NCI-H2196 treated with DMSO at 0.1 percent for 48 hours (cell line): ENCODE data around the gene COL2A1.

Experiments used
- DNase-seq: peaks from one replicate; lab custom pipeline; 2025; ENCODE audit not compliant: unreplicated experiment; lab: John Stamatoyannopoulos, UW

Gene COL2A1

DNA sequence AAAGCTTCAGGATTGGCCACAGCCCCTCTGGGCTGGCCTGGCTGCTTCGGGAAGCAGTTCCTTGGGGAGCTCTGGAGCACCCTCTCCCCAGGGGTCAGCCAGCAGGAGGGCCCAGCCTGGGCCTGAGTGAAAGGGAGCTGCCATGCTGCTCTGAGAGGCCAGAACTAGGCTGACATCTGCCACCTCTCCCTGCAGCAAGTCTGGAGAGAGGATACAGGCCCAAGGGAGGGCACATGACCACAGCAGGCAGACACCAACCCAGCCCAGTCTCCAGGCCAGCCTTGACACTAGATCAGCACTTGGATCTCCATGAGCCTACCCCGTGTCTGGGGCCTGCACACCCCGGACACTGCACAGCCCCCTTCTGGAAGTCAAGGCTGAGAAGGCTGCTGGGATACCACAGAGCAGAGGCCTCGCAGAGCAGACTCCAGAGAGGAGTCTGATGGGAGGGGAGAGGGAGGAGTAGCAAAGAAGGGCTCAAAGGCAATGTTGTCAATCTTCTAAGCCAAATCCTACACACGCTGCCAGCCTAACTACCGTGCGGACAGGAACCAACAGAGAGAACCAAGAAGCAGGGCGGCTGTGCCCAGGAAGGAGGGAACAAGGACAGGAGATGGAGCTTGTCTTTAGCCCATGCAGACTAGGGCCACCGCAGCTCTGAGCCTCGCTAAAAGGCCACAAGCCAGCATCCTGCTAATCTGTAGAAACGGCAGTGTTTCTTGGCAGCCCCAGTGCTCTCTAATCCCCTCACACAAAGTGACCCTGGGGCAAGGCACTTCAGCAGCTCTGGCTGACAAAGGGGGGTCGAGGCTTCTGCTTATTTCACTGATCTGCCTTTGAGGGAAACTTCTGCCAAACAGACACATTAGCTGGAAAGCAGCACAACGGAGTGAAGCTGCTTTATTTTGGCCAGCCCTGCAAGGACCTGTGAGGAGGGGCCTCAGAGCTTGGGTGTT is 12.9 kb downstream of the COL2A1 start:
- DNase-seq: no peak

GRCh38 chr12:47990351-47991105 is 13.7 kb downstream of the COL2A1 start:
- no peak for DNase-seq

GRCh38 chr12:47989666-47990065 is 14.6 kb downstream of the COL2A1 start:
- DNase-seq: no peak

DNA sequence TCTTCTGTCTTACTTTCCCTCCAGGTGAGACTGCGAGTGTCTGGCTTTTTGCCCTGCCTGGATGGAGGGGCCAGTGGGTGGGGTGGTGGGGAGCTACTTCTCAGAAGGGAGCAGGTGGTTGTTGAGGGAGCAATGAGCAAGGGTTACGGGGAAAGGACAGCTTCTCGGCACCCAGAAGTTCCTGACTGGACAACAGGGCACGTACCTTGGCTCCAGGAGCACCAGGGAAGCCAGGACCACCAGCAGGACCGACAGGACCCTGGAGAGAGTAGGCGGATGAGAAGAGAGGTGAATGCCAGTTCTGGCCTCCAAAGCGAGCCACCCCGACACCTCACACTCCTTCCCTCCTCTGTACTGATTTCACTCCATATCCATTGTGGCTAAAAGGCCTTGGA is 15.3 kb downstream of the COL2A1 start:
- no peak for DNase-seq

DNA sequence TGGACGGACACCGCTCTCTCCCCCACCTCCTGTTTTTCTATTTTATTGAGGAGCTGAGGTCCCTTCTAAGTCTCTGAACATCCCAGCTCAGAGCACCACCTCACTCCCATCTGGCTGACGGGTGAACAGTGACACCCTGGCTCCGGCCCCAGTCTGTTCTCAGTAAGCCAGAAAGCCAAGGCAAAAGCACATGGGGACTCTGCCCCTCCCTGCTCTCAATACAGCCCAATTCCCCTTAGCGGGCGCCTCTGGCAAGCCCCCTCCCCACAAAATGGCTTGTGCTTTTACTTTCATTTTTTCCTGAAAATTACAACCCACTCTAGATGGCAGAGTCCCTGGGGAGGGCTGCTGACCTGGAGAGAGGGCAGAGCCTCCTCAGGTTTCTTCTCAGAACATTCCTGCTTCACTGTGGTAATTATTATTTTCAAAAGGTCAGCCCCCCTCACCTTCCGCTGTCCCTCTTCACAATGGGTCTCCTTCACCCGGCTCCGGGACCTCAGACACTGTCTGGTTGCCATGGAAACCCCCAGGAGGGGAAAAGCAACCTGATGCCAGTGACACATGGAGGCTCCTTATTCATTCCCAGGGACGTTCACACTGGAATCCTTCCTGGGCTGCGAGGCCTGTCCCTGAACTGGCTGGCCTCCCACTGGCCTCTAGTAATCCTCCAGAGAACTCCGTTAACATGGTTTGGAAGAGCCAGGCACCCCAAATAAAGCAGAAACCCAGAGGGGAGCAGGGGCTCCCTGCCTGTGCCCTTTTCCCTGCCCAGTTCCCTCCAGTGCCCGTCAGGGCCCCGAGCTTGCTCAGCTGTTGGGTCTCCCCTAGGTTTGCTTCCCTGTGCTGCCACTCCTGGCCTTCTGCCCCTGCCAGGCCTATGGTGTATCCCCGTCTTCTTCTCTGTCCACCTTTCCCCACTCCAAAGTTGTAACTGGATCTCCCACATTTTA is 15.9 kb downstream of the COL2A1 start:
- DNase-seq: no peak

DNA sequence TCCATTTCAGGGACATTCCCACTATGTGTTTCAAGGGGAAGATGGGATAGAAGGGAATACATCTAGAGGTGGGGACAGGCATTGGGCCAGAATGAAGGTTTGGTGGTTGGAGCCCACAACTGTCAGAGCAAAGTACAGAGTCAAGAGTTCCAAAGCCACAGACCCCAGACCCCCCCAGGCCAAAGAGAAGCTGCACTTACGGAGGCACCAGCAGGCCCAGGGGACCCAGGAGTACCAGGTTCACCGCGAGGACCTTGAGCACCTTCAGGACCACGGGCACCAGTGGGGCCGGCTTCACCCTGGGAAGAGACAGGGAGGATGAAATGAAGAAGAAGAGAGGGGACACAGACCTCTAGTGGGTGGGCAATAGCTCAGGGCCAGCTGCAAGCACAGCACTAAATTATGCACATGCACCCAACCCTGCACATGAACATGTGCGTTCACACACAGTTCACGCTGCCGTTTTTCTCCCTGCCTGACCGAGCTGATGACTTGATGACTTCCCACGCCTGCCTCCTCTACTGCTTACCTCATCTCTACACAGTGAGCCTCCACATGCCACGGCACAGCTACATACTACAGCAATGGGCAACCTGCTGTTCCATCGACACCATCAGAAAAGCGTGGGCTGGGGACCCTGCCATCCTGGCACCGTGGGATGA is 16.7 kb downstream of the COL2A1 start:
- DNase-seq: no peak

DNA sequence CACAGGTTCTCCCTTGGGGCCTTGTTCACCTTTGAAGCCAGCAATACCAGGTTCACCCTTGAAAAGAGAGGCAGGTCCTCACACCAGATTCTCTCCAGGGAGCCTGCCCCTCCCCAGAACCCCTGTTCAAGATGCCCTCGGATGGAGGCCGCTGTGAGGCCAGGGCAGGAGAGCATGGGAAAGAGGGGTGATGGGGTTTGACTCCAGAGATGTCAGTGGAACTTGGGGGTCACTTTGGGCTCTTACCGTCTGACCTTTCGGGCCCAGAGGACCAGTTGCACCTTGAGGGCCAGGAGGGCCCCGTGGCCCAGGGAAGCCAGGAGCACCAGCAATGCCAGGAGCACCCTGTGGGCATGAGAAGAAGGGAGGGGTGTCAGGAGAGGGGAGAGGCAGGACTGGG is 17.4 kb downstream of the COL2A1 start:
- DNase-seq: no peak

DNA sequence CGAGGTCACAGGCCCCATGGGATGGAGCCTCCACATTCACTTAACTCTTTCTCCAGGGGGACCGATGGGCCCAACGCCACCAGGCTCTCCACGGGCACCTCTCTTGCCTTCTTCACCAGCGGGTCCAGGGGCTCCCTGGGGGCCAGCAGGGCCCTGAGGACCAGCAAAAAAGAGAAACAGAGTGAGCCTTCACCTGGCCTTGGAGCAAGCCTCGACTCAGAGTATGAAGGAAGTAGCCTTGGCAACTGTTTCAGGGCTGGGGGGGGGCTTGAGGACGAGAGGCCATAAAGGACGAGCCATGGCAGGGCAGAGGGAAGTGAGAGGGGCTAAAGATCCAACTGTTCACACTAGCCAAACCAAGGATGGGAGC is 18.0 kb downstream of the COL2A1 start:
- no peak for DNase-seq

DNA sequence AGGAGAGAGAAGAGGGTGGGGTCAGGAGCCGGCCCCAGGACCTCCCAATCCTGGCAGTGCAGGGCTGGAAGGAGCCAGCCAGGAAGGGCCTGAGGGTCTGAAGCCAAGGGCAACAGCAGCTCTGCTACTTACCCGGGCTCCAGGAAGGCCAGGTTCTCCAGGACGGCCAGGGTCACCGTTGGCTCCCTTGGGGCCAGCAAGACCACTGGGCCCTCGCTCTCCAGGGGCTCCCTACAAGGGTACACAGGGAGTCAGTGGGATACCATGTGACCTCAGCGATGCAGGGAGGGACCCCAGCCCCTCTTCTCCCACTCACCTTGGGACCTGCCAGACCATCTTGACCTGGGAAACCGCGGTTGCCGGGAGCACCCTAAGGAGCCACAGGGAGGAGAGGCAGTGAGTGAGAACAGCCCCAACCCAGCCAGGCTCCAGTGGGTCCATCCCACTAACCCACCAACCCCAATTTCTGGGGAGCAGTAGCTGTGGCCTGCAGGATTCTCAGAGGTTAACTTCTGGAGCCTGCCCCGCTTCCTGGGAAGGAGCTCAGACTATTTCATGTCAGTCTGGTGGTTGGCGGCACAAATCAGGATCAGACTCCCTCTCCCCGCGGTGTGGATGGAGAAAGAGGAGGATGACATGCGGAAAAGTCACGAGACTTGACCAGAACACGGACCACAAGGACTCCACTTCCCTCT is 18.5 kb downstream of the COL2A1 start:
- DNase-seq: no peak

DNA sequence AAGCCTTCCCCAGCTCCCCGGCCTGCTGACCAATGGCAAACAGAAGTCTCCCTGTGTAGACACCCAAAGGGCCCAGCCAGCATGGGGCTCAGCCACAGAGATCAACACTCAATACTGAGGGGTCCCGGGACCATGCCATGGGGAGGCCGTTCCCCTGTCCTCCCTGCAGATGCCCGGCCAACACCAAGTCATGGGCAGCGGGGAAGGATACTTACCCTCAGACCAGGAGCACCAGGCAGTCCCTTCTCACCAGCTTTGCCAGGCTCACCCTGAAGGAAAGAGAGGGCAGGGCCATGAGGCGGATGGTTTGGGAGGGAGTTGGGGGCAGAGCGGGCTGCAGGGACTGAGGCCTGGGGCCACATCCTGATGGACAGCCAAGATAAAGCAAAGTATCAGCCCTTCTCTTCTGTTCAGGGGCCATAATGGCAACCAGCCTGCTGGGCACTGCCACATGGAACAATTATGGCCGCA is 19.9 kb downstream of the COL2A1 start:
- DNase-seq: no peak

GRCh38 chr12:47983541-47984115 is 20.6 kb downstream of the COL2A1 start:
- DNase-seq: no peak

DNA sequence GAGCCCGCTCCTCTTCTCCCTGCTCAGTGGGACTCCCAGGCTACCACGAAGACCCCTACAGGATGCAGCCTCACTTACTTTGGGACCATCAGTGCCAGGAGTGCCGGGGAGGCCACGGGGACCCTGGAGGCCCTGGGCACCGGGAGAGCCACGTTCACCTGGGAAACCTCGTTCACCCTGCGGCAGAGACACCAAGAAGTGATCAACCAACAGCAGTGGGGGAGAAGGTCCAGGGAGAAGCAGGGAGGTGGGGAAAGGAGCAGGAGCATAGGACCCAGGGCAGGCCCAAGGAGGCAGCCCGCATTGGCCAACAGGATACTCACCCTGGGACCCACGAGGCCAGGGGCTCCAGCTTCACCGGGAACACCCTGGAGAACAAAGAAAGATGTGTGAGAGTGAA is 21.5 kb downstream of the COL2A1 start:
- DNase-seq: no peak

DNA sequence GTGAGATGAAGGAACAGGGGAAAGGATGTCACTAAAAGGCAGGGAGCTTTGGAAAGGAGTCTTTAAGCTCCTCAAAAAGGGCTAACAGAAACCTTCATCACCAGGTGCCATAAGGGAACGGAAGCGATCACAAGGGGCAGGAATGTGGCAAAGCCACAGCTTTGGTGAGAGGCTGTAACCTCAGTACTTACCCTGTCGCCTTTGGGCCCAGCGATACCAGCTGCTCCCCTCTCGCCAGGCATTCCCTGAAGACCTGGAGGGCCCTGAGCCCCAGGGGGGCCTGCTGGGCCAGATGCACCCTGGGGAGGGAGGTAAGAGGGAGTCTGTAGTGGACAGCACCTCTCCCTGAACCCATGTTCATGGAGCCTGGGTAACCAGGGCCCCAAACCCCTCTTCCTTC is 22.0 kb downstream of the COL2A1 start:
- no peak for DNase-seq

GRCh38 chr12:47981496-47982260 is 22.6 kb downstream of the COL2A1 start:
- no peak for DNase-seq

DNA sequence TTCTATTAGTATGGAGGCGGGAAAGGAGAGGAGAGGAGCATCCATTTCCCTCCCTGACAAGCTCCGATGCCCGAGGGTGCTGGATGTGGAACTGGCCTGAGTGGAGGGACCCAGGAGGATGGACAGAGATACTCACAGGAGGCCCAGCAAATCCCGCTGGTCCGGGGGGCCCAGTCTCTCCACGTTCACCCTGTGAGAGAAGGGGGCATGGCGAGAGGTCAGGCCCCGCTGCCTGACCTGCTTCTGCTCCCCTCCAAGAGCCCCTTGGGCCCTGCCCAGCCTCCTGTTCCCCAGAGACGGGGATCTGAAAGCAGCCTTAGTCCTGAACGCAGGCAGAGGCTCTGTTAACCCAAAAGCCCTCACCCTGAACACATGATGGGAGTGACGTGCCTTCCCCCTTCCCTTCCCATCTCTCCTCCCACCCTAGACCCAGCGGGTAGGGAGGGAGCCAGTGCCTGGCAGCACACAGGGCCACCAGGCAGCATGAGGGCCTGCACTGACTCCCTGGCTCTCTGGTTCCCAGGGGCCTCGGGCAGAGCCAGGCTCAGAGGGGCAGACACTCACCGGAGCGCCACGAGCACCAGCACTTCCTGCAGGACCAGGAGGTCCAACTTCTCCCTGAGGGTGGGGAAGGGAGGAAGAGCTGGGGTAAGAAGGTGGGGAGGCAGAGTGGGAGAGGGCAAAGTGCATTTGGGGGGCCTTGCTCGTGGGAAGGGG is 23.3 kb downstream of the COL2A1 start:
- no peak for DNase-seq

DNA sequence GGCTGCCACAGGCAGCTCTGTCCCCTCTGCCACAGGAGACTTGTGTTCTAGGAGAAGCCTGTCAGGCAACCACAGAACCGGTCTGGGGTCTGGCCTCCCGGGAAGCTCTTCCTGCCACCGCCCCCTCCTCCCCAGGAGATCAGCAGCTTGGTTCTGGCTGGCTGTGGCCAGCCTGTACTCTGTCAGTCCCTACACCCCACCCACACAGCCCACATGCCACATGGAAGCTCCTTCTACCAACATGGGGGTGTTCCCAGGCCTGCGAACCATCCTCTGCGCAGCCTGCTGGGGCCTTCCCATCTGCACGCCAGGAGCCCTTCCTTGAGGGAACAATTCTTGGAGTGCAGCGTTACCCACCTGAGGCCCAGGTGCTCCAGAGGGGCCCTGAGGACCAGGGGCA is 24.1 kb downstream of the COL2A1 start:
- no peak for DNase-seq

- no peak for DNase-seq
These were observed 24.6 kb downstream of the COL2A1 start for GRCh38 chr12:47979686-47980085.

- DNase-seq: no peak
These were observed 25.1 kb downstream of the COL2A1 start for GRCh38 chr12:47979166-47979565.
